ENCODE data around the gene LSM3.

LSM3 gene

DNA sequence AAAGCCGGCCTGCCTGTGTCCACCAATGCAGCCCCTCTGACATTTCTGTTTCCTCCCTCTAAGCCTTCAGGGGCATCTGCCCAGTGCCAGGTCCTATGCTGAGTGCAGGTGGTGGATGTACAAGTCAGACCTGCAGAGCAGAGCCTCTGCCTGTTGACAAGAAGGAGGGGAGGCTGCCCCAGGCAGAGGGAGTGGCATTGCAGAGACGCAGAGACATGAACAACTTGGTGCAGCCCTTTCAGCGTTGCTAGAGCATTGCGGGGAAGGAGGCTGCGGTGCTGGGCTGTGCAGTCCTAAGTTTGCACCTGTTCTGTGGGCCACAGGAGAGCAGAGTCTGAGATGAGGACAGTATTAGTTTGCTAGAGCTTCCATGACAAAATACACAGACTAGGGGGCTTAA, 65.2 kb downstream of the LSM3 start:
- DNase-seq = no peak

- DNase-seq = no peak
Observed at GRCh38 chr3:14244521-14245247, 66.1 kb downstream of the LSM3 start.

GRCh38 chr3:14245248-14245639, 66.6 kb downstream of the LSM3 start:
- no peak for DNase-seq

GRCh38 chr3:14245822-14246221, 67.2 kb downstream of the LSM3 start:
- DNase-seq = no peak

DNA sequence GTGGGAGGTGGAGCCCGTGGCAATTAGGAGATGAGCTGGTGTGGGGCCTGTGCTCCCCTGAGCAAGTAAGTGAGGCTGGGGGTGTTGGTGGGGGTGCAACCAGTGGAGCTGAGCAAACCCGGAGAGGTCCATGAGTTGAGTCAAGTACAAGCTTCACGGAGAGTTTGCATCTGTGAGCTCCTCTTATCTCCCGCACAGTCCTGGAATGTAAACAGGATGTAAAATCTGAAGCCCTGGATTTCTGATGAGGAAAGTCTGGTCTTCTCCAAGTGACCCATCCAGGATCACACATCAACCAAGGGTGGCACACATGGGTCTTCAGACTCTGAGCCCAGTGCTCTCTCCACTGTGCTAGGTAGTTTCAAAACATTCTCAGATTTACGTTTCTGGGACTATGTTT, 67.8 kb downstream of the LSM3 start:
- no peak for DNase-seq

DNA sequence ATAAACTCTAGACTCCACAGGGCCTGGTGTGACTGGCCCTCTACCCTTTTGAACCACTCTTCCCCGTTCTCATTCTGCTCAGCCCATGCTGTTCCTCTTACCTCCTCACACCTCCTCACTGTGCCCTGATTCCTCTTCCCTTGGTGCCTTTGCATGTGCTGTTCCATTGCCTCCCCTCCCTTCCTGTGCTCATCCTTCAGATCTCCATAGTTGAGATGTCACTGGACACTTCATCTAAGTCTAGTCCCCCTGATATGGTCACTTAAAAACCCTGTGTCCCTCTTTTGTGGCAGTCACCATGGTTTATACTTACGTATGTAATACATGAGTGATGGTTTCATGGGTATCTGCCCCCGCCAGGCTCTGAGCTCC, 69.8 kb downstream of the LSM3 start:
- DNase-seq = no peak

- DNase-seq = no peak
Observed at GRCh38 chr3:14248849-14249523, 70.4 kb downstream of the LSM3 start.

All from NCI-H1930 (cell line).